ENCODE results near the gene TUBA8.
A peak's percentile ranks its signal among the peaks of the same experiment; 100 is the strongest.
"Not testable (repeated sequence)": the region's sequence is repeated elsewhere in the genome, so short reads cannot be mapped to it uniquely, and the experiment has no call there.

TUBA8 gene

DNA sequence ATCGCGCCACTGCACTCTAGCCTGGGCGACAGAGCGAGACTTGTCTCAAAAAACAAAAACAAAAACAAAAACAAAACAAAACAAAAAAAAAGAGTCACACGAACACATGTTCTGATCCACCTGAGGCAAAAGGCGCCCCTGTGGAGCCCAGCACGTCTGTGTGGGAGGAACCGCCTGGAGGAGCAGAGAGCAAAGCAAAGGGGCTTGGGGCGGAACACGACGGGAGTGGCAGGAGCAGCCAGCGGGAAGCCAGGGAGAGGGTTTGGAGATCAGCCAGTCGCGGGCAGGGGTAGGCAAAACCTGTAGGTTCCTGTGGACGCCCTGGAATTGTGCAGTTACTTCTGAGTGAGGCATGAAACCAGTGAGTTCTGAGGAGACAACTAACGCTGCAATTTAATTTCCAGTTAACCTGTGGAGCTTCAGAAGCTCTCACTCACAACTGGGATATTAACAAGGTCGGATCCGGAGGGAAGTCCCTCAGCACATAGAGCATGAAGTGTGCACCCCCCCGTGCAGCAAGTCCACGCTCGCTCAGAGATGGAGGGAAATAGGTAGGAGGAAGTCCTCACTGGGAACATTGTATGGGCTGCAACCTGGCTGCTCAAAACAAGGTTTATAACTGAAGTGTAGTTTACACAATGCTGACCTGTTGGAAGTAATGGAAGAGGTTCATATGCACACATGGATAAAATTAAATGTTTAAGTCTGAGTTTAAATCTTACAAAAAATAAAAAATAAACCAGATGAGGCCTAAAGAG is 26.1 kb downstream of the TUBA8 start:
- no peak for DNase-seq

DNA sequence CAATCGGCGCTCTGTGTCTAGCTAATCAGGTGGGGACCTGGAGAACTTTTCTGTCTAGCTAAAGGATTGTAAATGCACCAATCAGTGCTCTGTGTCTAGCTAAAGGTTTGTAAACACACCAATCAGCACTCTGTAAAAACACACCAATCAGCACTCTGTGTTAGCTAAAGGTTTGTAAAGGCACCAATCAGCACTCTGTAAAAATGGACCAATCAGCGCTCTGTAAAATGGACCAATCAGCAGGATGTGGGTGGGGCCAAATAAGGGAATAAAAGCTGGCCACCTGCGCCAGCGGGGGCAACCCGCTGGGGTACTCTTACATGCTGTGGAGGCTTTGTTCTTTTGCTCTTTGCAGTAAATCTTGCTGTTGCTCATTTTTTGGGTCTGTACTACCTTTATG is 30.4 kb downstream of the TUBA8 start:
- DNase-seq, result not testable (repeated sequence)

DNA sequence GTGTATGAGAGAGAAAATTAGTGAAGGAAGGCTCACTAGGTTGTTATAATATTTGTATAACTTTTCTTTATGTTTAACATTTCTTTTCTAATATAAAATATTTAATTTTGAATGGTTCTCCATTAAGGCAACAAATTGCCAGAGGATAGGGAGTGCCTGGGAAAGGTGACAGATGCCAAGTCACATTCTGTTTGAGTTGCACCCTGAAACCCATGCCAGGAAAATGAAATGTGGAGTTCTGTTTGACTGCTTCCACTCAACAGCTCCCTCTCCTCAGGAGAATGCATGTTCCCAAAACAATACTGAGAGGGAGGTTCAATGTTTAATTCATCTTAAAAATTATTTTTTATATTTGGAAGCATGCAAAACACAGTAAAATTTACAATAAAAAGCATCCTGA is 33.5 kb downstream of the TUBA8 start:
- no peak for DNase-seq

DNA sequence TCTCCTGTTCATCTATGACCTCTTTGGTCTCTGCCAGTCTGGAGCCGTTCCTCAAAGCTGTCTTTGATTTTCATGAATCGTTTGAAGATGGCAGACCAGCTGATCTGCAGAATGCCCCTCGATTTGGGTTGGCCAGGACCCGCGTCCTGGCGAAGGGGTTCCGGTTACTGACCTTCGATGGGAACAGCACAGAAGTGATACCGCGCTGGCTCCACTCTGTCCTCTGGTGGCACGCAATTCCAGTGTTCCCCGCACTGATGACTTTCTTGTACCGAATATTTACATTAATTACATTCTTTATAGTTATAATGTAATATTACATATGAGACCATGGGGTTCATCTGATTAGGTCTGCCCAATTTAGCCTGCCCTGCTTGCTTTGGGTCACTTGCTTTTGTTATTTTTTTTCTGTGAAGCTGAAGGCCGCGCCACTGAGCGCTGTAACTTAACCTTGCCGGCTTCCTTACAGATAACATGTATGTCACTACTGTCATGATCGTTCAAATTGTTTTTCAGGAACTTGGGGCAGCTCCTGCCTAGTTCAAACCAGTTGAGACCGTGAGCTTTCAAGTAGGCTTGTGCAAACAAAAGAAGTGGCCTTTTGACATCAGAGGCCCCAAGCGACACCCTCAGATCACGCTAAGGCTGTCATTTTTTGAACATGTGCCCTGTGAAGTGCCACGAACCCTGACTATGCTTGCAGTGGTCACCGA is 35.2 kb downstream of the TUBA8 start:
- no peak for DNase-seq

DNA sequence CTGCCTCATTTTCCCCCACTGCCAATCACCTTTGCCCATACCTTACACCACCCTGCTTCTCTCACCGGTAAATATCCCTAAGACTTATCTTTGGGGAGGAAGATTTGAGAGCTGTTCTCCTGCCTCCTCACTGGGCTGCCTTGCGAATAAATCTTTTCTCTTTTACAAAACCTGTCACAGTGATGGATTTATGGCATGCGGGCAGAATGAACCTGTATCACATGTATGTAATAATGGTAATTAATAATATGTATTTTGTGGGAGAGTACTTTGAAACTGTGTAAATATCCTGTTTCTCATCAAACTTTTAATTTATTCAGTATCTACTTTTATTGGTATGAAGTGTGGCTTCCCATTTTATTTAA is 35.8 kb downstream of the TUBA8 start:
- no peak for DNase-seq

DNA sequence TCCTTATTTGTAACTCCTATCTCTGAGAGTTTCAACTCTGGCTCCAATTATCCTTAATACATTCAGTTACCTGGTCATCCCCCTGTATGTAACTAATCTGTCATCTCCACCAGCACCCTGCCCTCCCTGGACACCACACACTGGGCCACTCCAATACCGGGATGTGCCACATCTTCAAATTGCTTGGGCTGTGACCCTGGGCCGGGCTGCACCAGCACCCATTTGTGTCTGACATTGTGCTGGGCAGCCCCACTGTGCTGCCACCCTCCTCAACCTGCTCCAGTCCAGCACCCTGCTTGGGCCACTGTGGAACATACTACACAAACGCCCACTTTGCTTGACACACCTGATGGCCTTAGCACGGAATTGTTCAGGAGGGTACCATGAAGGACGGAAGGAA is 37.2 kb downstream of the TUBA8 start:
- no peak for DNase-seq

DNA sequence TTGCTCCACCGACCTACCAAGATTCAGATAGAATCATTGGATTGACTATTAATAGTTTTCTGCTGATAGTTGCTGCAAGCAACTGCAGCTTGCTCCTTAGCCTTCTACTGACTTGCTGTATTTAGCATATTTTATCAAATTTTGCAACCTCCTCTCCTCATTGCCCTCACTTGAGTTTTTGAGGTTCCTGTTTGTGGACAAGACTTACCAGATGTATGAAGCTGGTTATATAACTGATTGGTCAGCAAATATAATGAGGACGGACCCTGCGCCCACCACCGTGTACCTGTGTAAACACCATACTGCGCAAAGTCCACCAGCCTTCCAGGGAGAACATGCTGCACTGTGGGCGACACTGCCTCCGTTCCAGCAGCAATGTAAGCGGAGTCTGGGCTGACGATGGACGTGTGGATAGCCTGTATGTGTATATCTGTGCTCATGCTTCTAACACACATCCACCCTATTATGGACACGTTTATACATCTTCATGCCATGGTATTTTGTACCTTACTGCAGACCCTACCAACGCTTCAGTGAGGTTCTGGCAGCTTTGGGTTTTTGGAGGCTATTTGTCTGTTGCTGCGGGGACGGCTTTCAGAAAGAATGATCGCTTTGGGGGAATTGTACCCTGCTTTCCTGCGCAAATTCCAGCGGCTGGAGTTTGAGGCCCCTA is 37.8 kb downstream of the TUBA8 start:
- DNase-seq, result no peak

DNA sequence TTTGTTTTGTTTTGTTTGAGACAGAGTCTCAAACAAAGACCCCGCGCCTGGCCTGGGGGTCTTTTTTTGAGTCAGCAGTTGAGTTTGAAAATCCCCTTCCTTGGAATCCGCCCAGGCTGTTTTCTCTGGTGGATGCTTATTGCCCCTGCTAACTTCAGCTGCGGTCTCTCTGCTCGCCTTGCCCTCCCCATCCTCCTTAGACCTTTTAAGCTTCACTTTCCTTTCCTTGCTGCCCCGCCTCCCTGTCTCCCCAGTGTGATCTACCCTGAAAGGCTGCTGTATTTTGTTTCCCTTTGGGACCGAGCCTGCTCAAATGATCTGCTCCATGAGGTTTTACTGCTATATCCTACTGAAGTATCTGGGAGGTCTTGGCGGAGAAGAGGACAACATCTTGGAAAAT is 41.9 kb downstream of the TUBA8 start:
- DNase-seq, result no peak

DNA sequence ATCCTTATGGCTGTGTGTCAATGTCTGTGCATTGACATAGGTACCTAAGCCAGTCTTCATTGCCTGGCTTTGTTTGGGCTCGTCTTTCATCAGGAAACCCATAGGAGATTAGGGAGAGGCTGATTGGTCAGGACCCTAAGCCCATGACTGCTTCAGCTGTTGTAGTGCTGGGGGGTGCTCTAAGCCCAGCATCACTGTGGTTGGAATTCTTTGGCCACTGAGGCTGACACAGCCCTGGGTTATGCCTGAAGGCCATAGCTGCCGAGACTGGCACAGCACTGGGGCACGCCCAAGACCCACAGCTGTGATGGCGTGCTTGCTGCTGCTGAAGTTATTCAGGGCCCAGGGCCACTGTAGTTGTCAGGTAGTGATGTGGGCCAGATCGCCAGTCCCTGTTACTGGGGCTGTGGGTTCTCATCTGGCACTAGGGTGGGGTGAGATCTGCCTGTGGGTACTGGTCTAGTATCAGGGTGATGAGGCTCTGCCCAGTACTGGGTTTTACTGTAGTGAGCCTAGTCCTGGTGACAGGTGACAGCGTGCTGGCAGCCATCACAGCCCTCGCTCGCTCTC is 44.3 kb downstream of the TUBA8 start:
- DNase-seq, result no peak

DNA sequence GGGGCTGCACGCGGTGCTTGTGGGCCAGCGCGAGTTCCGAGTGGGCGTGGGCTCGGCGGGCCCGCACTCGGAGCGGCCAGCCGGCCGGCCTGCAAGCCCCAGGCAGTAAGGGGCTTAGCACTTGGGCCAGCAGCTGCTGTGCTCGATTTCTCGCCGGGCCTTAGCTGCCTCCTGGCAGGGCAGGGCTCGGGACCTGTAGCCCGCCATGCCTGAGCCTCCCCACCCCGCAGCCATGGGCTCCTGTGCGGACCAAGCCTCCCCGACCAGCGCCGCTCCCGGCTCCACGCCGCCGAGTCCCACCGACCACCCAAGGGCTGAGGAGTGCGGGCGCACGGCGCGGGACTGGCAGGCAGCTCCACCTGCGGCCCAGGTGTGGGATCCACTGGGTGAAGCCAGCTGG is 44.9 kb downstream of the TUBA8 start:
- DNase-seq, result not testable (repeated sequence)

DNA sequence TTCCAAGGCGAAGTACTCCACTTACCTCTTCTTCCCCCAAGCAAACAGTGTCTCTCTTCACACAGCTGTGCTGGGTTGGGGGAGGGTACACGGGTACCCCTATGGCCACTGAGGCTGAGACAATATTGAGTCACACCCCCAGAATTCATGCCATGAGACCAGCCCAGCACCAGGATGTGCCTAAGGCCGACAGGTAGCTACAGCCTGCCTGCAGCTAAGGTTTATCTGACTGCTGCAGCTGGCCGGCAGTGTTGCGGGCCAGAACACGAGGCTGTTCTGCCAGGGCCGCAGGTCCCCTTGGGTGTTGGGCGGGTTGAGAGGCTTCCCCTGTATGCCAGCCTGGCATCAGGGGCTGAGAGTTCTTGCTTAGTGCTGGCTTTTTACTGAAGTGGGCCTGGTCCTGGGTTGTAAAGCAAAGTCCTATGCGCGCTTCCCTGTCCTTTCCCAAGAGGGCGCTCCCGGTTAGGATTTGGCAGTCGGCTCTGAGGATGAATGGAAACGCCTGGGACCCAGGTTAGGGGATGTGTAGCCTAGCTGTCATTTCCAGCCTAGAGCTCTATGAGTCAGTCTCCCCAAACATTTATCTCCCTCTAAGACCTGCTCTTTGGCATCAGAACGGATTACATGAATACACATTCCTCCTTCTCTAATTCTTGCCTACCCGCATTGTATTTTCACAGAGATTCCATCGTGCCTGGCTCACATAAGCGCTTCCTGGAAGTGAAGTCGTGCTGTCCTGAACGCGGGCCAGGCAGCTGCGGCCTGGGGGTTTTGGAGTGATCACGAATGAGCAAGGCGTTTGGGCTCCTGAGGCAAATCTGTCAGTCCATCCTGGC is 46.5 kb downstream of the TUBA8 start:
- peak in 1 of 2 donors; percentile 4 for DNase-seq

DNA sequence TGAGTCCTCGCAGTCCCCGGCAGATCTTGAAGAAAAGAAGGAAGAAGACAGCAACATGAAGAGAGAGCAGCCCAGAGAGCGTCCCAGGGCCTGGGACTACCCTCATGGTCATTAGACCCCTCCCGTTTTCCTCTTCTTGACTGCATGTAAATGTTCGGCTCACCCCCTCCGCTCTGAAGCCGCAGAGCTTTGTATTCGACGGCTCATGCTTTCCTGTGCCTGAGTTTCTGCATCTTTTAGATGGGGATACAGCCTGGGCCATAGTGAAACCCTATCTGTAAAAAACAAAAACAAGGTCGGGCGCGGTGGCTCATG is 47.1 kb downstream of the TUBA8 start:
- DNase-seq, result no peak

DNA sequence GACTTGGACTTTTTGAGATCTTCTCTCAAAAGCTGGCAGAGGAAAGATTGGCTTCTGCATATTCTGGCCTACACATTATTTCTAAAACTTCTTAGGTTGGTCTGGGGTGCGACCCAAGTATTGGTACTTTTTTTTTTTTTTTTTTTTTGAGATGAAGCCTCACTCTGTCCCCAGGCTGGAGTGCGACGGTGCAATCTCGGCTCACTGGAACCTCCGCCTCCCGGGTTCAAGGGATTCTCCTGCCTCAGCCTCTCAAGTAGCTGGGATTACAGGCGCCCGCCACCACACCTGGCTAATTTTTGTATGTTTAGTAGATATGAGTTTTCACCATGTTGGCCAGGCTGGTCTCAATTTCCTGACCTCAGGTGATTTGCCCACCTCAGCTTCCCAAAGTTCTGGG is 50.0 kb downstream of the TUBA8 start:
- DNase-seq, result not testable (repeated sequence)

DNA sequence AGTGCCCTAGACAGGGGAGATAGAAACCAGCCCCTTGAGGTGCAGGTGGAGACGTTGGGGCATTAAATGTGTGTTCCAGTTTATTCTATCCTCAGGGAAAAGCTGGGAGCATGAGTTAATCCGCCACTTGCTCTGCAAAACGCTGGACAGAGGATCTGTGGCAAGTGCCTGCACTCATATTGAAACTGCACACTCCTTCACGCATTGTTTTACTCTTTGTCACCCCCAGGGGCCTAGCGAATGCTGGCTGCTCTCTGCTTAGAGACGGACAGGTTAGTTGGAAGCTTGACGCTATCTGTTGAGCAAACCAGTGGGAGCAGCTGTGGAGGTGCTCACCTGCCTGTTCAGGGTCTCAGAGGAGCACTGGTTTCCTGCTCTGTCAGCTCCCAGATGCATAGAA is 53.2 kb downstream of the TUBA8 start:
- DNase-seq, result not testable (repeated sequence)

DNA sequence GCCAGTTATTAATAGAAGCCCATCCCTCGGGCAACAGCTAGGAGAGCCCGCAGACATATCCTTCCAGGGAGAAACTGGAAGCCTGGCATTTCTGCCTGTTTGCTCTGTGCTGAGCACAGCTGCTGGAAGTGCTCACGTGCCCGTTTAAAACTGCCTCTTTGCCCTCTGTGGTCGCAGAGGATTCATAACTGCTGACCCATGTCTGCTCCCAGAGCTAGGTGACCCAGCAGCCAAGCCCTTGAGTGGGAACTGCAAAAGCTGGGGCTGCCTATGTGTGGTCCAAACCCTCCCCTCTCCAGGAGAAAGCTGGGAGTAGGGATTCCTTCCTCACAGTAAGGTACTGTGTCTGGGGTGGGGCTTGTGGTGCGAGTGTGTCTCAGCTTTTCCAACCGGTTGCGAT is 54.0 kb downstream of the TUBA8 start:
- DNase-seq, result not testable (repeated sequence)

DNA sequence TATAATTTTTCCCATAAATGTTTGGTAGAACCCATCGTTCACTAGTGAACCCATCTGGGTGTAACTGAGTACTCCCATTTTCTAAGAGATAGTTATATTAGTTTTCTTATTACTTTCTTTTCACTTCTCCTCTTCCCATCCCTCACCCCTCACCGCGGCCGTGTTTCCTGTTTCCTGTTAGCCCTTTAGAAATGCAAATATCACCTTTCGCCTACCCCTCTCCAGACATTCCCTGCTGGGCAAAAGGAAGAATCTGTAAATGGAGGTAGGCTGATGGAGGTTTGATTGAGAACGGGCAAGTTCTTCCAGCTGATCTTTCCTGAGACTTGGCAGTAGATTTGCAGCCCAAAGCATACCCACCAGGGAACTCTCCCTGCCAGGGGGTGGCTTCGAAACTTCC is 54.7 kb downstream of the TUBA8 start:
- not testable (repeated sequence) for DNase-seq

DNA sequence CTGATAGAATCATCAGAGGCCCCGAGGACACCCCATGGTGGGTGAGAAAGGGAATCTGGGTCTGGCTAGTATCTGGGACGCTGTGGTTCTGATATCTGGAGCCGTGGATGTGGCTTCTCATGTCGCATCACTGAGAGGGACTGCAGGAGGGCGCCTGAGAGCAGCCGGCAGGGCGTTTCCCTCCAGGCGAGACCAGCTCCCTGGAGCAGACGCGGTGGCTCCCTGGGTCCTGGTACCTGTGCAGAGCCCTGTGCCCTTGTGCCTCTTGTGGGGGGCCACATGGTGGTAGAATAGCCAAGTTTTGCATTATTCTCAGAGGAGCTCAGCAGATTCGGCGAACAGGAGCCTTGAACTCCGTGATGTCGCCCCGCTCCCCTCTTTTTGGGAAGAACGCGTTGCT is 59.7 kb downstream of the TUBA8 start:
- DNase-seq, result not testable (repeated sequence)

DNA sequence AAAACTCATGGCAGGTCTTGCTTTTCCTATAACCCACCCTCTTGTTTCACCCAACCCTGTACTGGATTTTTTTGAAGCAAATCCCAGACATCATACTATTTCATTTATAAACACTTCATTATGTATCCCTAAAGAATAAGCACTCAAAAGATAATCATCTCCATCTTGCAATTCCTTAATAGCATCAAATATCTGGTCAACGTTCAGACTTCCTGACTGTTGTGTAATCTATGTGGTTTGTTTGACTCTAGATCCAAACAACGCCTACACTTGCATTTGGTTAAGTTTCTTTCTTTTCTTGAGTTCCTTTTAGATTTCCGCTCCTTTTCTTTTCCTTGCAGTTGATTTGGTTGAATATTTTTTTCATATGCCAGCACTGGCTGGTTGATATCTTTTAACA is 61.6 kb downstream of the TUBA8 start:
- not testable (repeated sequence) for DNase-seq

DNA sequence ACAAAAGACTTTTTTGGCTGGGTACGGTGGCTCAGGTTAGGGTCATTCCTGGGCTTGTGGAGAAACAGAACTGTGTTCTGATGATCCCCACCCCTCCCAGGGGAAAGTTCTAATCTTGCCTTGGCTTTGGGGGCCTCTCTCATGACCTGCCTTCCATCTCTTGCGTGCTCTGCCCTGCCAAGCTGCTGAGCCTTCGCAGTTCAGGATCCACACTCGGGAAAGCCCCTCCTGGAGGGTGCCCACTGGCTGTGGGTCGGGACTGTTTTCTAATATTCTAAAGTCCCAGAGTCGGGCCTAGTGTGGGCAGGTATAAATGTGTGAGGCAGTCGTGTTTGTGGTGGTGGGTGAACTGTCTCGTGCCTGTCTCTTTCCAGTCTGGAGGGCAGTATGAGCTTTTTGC is 62.2 kb downstream of the TUBA8 start:
- not testable (repeated sequence) for DNase-seq

DNA sequence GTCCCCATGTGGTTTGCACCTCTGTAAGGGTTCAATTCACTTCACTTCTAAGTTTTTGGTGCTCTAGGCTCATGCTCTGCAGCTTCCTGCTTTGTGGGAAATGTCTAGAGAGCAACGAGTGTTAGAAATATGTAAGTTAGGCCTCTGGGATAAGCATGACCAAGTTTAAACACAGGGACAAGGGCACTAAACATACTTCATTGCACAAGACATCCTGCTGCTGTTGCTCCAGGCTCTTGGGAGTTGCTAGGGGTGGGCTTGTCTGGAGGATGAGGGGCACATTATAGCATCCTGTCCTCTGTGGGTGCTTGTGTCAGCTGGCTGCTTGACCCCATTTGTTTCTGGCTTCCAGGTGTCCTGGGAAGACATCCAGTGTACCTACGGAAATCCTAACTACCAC is 62.8 kb downstream of the TUBA8 start:
- not testable (repeated sequence) for DNase-seq
